PC-9 (cell line): ENCODE data around the gene CLDN4.

ENCODE experiments used
- EZH2 ChIP-seq: fragments of 200-600 bp; sonication (generic); IDR thresholded peaks from 2 replicates; pipeline ENCODE4 v1.8.0; 2017; ENCODE audit warnings: antibody characterized with exemption, low read depth
- TF ChIP-seq, protein P1 (sequence below): fragments of 200-600 bp; sonication (generic); conservative IDR thresholded peaks from 2 replicates; pipeline ENCODE4 v1.6.1; 2017; ENCODE audit warnings: mixed run types, antibody characterized with exemption, mild to moderate bottlenecking, moderate library complexity

DNA sequence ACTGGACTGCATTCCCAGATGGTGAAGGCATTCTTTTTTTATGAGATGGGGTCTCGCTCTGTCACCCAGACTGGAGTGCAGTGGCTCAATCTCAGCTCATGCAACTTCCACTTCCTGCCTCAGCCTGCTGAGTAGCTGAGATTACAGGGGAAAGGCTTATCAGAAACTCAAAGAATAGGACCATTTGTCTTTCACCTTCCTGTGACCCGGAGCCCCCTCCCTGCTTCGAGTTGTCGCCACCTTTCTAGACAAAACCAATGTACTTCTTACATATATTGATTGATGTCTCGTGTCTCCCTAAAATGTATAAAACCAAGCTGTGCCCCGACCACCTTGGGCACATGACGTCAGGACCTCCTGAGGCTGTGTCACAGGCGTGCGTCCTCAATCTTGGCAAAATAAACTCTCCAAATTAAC, 13.3 kb downstream of the CLDN4 start:
- no peak for TF ChIP-seq EZH2
- TF ChIP-seq, protein P1, sequence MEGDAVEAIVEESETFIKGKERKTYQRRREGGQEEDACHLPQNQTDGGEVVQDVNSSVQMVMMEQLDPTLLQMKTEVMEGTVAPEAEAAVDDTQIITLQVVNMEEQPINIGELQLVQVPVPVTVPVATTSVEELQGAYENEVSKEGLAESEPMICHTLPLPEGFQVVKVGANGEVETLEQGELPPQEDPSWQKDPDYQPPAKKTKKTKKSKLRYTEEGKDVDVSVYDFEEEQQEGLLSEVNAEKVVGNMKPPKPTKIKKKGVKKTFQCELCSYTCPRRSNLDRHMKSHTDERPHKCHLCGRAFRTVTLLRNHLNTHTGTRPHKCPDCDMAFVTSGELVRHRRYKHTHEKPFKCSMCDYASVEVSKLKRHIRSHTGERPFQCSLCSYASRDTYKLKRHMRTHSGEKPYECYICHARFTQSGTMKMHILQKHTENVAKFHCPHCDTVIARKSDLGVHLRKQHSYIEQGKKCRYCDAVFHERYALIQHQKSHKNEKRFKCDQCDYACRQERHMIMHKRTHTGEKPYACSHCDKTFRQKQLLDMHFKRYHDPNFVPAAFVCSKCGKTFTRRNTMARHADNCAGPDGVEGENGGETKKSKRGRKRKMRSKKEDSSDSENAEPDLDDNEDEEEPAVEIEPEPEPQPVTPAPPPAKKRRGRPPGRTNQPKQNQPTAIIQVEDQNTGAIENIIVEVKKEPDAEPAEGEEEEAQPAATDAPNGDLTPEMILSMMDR, result no peak
